GM19468 (cell line): ENCODE data around the gene SFI1.
"Not testable (repeated sequence)": the region's sequence is repeated elsewhere in the genome, so short reads cannot be mapped to it uniquely, and the experiment has no call there.

Experiments used
- ATAC-seq: cut with Tn5 transposase; IDR thresholded peaks from one replicate; pipeline ENCODE4 v1.9.1; 2021; ENCODE audit warnings: mild to moderate bottlenecking, moderate library complexity, moderate number of reproducible peaks; ENCODE audit not compliant: unreplicated experiment; ENCODE audit errors: extremely low read depth

Gene SFI1

DNA sequence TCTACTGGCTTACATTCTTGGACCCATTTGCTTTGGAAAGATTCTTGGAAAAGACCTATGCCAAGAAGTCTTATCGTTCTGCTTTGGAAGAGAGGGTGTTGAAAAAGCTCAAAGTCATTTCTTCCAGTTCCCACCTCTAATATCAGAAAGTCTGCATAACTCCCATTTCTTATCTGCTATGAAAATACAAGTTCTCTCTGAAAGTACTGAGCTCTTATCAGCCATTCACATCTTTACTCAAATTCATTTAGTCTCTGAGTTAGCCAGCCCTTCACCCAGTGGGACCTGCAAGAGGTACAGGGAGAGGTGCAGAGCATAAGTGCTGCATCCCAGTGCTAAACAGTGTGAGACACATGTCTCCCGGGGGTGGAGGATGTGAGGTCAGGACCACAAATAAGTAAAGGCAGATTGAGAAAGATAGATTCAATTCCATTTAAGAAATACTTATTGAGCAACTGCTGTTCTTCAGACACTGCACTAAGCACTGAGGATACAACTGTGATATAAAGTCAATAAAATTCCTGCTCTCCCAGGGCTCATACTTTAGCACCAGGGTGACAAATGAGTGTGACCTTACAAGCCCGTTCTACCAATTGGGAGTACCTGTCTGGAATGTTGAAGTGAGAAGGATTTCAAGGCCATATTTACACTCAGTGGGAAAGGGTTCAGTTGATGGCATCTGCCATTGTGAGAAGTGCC is 89.0 kb downstream of the SFI1 start:
- no peak for ATAC-seq

DNA sequence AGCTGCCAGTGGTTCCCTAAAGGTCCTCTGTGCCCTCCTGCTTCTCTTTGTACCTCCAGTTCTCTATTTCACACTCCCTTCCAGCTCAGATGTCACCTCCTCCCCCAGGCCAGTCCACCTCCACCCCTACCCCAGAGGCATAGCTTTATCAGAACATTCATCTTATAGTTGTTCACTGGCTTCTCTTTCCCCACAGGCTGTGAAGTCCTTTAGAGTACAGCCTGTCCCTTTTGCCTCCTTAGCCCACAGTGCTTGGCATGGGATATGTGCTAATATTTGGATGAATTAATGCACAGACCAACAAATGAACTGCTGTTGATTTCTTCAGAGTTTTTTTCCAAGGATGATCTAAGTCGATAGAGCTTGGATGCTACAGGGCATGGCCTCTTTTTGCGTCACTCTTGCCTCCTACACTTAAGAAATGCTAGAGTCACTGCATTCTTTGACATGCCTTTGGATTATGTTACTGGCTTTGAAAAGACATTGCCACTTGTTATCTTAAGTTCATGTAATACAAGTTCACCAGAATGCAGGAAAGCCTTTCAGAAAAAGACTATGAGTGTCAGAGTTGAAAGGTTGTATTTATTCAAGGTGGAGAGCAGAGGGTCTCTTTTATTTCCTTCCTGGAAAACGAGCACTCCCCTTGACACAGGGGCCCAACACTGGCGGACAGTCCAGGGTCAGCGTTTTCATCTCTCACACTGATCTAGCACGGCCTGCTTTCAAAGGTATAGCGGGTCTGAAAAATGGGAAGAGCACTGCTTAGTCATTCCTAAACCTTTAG is 90.0 kb downstream of the SFI1 start:
- ATAC-seq = no peak

DNA sequence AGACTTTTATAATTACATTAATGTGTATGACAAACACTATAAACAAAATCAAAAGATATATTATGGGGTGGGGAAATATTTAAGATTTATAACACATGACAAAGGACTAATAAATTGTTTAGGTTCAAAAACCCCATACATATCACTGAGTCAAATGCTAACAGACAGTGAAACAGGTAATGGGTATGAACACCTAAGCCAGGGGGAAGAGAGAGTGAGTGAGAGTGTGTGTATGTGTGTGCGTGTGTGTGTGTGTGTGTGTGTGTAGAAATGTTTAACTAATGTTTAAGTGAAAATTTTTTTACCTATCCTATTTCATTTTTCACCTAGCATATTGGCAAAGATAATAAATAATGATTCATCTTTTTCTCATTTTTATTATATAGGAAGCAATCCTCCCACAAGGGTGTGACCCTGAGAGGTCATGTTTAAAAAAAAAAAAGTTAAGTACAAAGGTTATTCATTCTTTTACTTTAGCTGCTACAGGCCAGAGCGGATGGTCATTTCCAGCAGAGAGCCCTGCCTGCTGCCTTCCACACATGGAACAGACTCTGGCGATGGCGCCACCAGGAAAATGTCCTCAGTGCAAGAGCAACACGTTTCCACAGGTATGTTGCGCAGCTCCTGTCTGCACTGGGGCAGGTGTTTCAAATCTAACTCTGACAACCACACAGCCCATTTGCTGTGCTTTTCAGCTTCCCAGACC is 92.8 kb downstream of the SFI1 start:
- no peak for ATAC-seq

DNA sequence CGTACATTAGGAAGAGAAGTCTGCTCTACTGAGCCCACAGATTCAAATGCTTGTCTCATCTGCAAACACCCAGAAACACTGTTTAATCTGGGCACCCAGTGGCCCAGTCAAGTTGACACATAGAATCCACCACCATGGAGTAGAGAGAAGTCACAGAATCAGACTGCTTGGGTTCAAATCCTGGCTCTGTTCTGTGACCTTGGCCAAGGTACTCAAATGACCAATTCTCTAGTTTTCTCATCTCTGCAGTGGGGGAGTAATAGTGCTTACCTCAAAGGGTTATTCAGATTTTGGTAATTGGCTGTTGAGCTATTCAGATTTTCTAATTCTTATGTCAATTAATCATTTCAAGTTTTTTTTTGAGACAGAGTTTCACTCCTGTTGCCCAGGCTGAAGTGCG is 93.8 kb downstream of the SFI1 start:
- not testable (repeated sequence) for ATAC-seq

DNA sequence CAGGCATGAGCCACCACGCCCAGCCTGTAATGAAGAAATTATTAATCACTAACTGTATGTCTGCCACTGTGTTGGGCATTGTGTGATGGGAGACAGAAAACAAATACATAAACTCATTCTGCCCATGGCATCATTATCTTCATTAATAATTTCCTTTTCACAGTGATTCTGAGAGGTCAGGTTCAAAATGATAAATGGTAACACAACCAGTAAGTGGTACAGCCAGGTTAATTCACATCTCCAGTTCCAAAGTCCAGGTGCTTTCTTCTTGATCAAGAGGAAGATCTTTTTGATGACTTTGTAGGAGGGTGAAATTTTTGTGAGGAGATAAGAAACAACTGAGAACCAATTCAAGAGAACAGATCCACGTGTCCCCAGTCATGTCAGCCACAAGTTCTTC is 98.9 kb downstream of the SFI1 start:
- ATAC-seq = no peak

DNA sequence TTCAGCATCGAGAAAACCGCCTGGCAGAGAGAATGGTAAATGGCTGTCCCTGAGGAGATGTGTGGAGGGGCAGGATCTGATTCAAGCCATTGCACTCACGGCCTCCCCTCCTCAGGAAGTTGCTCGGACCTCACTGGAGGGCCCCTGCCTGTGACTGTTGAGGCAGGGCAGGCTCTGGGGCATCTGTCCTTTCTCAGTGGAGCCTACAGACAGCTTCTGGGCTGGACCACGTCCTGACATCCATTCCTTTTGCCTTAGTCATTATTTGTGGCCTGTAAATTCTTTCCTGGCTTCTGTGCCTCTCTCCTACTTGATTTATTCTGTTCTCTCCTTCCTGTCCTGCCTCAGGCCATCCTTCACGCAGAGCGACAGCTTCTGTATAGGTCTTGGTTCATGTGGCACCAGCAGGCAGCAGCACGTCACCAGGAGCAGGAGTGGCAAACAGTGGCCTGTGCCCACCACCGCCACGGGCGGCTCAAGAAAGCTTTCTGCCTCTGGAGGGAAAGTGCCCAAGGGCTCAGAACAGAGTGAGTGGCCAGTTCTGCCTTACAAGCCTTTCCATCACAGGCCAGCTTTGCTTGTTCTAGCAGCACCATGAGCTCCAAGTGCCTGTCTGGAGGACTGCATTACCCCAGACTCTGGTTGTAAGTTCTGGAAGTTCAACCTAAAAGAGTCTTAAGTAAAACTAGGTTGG is 106.1 kb downstream of the SFI1 start:
- ATAC-seq = no peak

DNA sequence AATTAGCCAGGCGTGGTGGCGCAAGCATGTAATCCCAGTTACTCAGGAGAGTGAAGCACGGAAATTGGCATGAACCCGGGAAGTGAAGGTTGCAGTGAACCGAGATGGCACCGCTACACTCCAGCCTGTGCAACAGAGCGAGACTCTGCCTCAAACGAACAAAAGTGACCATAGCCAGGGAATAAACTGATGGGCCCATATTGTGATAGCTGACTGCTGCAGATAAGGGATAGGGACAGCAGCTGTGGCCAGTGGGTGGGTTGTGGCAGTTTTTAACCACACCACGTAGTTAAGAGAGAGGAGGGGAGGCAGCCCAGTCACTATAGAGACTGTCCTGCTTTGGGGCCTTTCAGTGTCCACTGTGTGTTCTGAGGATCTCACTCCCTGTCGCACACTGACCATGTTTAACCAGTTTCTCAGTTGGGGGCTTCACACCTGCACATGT is 106.8 kb downstream of the SFI1 start:
- no peak for ATAC-seq

DNA sequence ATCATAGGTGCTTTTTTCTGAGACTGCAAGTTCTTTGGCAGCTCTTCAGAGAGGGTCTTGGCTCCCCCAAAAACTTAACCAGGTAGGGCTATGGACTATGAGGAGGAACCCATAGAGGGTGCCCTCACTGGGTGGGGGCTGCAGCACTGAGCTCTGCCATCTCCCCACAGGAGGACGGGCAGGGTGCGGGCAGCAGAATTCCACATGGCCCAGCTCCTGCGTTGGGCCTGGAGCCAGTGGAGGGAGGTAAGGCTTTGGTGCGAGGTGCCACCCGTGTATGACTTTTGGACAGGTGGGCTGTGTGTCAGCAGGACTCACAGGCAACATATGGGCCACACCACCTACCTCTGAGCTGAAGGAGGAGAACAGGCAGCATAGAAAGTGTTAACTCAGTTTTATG is 107.2 kb downstream of the SFI1 start:
- ATAC-seq = no peak

DNA sequence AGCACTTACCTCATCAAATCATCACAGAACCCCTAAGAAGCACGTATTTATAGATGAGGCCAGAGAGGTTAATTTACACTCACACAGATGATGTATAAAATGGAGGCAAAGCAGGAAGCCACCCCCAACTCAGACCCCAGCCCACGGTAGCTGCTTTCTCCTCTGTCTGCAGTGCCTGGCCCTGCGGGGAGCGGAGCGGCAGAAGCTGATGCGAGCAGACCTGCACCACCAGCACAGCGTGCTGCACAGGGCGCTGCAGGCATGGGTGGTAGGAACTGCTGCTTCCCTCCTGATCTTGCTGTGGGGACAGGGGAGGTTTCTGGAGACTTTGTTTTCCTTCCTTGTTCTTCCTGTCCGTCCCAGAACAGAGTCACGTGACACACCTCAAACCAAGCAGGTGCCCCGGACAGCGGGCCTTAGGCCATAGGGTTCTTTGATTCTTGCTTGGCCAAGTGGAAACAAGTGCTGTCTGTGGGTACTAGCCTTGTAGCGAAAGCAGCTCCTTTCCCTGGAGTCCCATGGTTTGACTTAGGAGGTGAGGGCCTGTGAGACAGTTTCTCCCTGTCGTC is 107.9 kb downstream of the SFI1 start:
- no peak for ATAC-seq

DNA sequence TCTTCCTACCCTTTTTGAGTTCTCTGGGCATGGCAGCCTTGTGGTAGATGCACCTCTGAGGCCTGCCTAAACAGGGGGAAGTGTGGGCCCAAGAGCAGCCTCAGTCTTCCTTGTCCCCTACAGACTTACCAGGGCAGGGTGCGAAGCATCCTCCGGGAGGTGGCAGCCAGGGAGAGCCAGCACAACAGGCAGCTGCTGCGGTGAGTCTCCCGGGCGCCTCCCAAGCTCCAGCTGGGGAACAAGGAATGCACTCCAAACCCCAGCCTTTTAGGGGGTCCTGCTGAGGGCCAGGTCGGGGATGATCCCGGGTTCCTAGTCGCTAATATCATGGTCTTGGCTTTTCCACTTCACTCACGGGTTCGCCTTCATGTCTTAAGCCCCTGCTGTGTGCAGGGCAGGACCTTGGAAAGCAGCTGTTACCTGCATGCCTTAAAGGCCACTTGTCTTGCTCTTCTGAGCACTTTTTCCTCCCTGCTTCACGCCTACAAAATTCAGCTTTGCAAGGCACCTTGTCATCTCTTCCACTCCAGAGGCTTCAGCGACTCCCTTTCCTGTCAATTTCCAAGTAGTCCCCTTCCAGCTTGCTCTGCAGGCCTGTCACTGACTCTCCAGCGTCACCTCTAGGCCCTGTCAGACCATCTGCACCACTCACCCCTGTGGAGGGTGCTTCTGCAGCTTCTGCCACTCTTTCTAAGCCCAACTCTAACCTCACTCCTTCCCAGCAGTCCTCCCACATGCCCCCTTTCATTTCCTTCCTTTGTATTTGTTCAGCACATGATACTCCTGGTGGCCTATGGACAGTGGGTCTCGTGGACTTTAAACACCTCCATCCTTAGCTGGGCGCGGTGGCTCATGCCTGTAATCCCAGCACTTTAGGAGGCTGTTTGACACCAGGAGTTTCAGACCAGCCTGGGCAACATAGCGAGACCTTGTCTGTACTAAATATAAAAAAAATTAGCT is 108.7 kb downstream of the SFI1 start:
- no peak for ATAC-seq

DNA sequence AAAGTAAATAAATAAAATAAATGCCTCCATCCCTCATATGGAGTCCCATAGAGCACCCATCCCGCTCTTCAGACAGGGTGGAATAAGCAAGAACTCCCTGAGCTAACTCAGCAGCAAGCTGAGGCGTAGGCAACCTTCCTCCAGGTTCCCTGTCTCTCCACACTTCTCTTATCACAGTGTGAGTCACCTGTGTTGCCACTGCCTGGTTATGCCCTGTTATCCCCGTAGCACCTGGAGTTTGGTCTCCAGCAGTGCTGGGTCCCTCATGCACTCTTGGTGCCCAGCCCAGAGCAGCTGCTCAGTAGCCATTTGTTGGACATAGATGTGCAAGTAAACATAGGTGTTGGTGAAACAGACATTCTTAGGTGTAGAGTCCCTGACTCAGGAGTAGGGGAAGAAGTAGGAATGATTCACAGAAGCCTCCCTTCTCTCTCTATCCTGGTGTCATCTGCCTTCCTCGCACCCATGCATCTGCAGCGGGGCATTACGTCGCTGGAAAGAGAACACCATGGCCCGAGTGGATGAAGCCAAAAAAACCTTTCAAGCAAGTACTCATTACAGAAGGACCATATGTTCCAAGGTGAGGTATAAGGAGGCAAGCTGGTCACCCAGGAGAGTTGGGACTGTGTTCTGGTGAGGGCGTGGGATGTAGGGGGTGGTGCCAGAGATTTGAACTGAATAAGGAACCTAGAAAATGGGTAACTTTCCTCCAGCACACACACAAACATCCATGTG is 109.7 kb downstream of the SFI1 start:
- ATAC-seq = no peak

DNA sequence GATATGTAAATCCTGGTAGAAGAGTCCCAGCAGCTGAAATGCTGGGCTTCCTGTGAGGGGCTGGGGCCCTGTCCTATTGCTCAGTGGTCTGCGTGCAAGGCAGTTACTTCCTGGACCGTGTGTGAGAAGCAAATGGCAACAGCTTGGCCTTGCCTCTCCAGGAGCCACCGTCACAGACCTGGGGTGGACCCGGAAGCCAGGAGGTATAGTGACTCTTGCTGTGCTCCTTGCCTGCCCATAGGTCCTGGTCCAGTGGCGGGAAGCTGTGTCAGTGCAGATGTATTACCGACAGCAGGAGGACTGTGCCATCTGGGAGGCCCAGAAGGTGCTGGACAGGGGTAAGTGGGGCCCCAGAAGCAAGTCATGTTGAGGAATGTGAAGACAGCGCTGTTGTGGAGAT is 111.4 kb downstream of the SFI1 start:
- ATAC-seq = no peak

DNA sequence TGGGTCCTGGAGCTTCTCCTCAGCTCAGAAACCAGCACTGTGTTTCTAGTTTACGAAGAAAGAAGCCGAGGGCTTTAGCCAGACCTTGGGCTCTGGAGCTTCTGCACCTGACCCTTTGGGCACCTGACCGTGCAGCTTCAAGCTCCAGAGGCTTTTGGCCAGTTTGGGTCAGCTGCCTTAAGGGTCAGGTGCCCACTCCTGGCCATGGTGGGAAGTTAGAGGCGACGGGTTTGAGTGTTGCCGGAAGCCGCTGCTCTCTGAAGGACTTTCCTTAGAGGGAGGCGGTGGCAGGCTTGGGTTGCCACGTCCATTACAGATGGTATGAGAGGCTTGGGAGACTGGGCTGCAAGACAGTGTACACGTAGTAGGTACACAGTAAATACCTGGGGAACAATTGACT is 113.4 kb downstream of the SFI1 start:
- ATAC-seq = no peak

DNA sequence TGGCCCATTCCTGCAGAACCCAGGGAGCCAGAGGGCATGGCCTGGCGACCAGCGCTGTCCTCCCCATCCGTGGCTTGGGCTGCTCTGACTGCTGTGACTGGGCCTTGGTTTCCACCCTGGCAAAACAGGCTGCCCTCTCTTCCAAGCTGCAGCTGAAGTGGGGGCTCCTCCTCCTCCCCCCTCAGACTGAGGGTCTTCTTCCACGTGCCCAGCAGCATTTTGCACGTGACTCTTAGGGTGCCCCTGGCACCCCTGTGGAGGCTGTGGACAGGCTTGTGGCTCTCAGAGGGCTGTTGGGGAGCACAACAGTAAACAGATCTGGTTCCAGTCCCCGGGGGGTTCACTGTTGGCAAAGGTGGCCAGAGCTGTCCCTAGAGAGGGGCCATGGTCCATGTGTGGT is 114.3 kb downstream of the SFI1 start:
- no peak for ATAC-seq

DNA sequence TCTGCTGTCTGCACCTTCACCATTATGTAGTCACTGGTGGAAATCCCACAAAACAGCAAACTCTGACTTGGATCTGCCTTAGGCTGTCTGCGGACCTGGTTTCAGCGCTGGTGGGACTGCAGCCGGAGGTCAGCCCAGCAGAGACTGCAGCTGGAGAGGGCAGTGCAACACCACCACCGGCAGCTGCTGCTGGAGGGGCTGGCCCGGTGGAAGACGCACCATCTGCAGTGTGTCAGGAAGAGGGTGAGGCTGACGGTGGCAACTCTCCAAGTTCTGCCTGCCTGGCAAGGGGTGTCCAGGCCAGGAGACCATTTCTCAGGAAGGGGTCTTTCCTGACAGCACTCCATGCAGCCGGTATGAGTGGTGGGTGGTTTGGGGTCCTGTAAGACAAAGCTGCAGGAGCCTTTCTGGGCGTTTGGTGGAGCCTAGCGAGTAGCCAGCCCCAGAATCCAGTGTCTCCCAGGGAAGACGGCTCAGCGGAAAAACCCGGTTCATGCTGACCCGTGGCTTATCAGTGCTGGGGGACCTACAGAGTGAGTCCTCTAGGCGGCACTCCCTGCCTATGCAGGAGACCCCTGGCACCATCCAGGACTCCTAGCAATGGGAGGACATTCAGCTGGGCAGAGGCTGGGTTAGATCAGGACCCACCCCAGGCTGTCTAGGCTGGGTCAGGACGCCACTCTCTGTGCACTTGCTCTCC is 114.9 kb downstream of the SFI1 start:
- no peak for ATAC-seq

DNA sequence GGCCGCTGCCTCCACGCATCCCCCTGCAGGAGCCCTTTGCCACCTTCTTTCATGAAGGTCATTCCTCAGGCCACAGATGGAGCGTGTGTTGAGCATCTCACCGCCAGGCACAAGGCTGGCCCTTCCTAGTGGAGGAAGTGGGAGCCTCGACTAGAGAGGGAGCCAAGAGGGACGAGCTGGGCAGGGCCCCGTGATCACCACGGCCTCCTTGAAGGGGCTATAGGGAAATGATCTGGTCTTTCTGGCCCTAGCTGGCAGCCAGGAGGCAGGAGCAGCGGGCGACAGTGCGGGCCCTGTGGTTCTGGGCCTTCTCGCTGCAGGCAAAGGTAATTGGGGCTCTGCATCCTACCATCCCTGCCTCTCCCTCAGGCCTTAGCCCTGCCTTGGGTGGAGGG is 116.6 kb downstream of the SFI1 start:
- ATAC-seq = no peak

DNA sequence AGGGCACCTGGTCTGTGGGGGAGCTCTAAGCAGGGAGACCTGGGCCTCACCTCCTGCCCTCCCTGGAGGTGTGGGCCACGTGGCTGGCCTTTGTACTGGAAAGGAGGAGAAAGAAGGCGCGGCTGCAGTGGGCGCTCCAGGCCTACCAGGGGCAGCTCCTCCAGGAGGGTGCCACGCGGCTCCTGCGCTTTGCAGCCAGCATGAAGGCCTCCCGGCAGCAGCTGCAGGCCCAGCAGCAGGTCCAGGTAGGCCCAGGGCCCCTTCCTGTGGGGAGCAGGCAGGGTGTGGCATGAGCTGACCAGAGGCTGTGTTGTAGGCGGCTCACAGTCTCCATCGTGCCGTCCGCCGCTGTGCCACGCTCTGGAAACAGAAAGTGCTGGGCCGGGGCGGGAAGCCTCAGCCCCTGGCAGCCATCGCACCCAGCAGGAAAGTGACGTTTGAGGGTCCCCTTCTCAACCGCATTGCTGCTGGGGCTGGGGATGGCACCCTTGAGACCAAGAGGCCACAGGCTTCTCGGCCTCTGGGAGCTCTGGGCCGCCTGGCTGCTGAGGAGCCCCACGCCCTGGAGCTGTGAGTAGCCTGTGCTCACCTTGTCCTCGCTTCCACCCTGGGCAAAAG is 117.1 kb downstream of the SFI1 start:
- no peak for ATAC-seq

DNA sequence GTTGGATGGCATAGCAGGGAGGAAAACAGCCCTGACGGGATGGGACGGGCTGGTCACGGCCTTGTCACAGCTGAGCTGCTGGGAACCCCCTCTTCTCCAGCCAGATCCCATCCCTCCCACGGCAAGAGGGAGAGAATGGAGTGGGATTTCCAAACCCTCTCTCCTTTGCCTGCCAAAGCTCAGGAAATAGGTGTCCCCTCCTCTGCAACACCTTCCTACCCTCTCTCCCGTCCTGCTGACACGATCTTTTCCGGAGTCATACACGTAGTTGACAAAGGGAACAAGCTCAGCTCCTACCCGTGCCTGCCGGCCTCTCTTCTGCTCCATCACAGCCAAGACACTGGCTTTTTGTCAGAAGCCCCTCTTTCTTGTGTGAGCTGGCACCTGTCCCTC is 117.6 kb downstream of the SFI1 start:
- no peak for ATAC-seq
